GM12892 (cell line): ENCODE data around the gene PCDHA3.

Experiments
- POLR2A ChIP-seq: IDR thresholded peaks from 2 replicates; pipeline ENCODE4 v1.6.1; 2011; ENCODE audit warnings: low read depth, low read length, control low read depth
- POLR2AphosphoS5 ChIP-seq: IDR thresholded peaks from 2 replicates; pipeline ENCODE4 v1.6.1; 2011; ENCODE audit warnings: low read depth, low read length, control low read depth
- TAF1 ChIP-seq: IDR thresholded peaks from 2 replicates; pipeline ENCODE4 v1.6.1; 2011; ENCODE audit warnings: low read depth, mild to moderate bottlenecking, control low read depth, low read length, borderline replicate concordance

- TF ChIP-seq TAF1 (no peak), POLR2A (no peak), POLR2AphosphoS5 (no peak)
Measured at GRCh38 chr5:140767444-140767843, 33.4 kb upstream of the PCDHA3 start.
